IPS-NIHi11 (cell line): ENCODE results near the gene MFAP5.
"Not testable (repeated sequence)": the region's sequence is repeated elsewhere in the genome, so short reads cannot be mapped to it uniquely, and the experiment has no call there.

Experiments
- DNase-seq: peaks from one replicate; pipeline ENCODE4 v3.0.0; 2012; ENCODE audit warnings: mixed read lengths, low spot score

The MFAP5 gene

GRCh38 chr12:8629486-8630033 lies 33.1 kb downstream of the MFAP5 start:
- DNase-seq: no peak

GRCh38 chr12:8628731-8629130 lies 33.9 kb downstream of the MFAP5 start:
- DNase-seq: no peak

- not testable (repeated sequence) for DNase-seq
Observed at GRCh38 chr12:8624750-8625149, 37.9 kb downstream of the MFAP5 start.

GRCh38 chr12:8622646-8623045 lies 40.0 kb downstream of the MFAP5 start:
- DNase-seq: no peak

GRCh38 chr12:8615206-8615605 lies 47.4 kb downstream of the MFAP5 start:
- no peak for DNase-seq

- not testable (repeated sequence) for DNase-seq
Observed at GRCh38 chr12:8613881-8614280, 48.7 kb downstream of the MFAP5 start.

GRCh38 chr12:8612629-8613028 lies 50.0 kb downstream of the MFAP5 start, which contains the start of gene AICDA:
Gene AICDA, minus strand, starts transcription at chr12:8612859. Its CDS starts 92 bp downstream, at chr12:8612767.
- DNase-seq: no peak

GRCh38 chr12:8609061-8609570 lies 53.5 kb downstream of the MFAP5 start:
- DNase-seq: peak; percentile 66

- no peak for DNase-seq
Observed at GRCh38 chr12:8606890-8607289, 55.7 kb downstream of the MFAP5 start.

GRCh38 chr12:8605057-8605456 lies 57.6 kb downstream of the MFAP5 start:
- no peak for DNase-seq

GRCh38 chr12:8603856-8604255 lies 58.8 kb downstream of the MFAP5 start:
- DNase-seq: peak; percentile 37

GRCh38 chr12:8603286-8603685 lies 59.3 kb downstream of the MFAP5 start:
- DNase-seq: no peak

- no peak for DNase-seq
Observed at GRCh38 chr12:8596561-8596960, 66.1 kb downstream of the MFAP5 start.
